Endometrial microvascular endothelial cells (primary cell): ENCODE measurements around the gene CSRNP3. TPM values are rescaled to one million over a fixed set of nuclear protein-coding genes. Genes with fewer than 3 reads are reported as not detected.
"Not testable (repeated sequence)": the region's sequence is repeated elsewhere in the genome, so short reads cannot be mapped to it uniquely, and the experiment has no call there.

Experiments
- in situ Hi-C: cut with HindIII; loops from 2 replicates; pipeline ENCODE4 v1.10.0; 2017; ENCODE audit warnings: low sequenced_read_pairs, low pct_unique_long_range_greater_than_20kb; ENCODE audit errors: inconsistent ontology term
- total RNA-seq: library from RNA; depleted of rRNA; stranded (reverse); fragments of >200 nt; gene quantifications from one replicate; pipeline ENCODE4 v1.2.3, GENCODE V29; 2015; ENCODE audit errors: inconsistent ontology term

The CSRNP3 gene
- total RNA-seq, 1 donor from 2014 or later = not detected

GRCh38 chr2:165575044-165575615 lies 105.6 kb downstream of the CSRNP3 start:
- in situ Hi-C loops = no loop called here

- in situ Hi-C loops = no loop called here
These were observed 107.1 kb downstream of the CSRNP3 start for GRCh38 chr2:165576409-165577154.

GRCh38 chr2:165582409-165582808 lies 112.9 kb downstream of the CSRNP3 start:
- in situ Hi-C loops = no loop called here

GRCh38 chr2:165582863-165583506 lies 113.5 kb downstream of the CSRNP3 start:
- in situ Hi-C loops = no loop called here

- in situ Hi-C loops = no loop called here
These were observed 114.7 kb downstream of the CSRNP3 start for GRCh38 chr2:165584126-165584654.

- in situ Hi-C loops = no loop called here
These were observed 116.5 kb downstream of the CSRNP3 start for GRCh38 chr2:165586019-165586418.

- in situ Hi-C loops = no loop called here
These were observed 117.9 kb downstream of the CSRNP3 start for GRCh38 chr2:165587335-165587938.

- in situ Hi-C loops = not testable (repeated sequence)
These were observed 121.5 kb downstream of the CSRNP3 start for GRCh38 chr2:165590999-165591398.

- in situ Hi-C loops = no loop called here
These were observed 123.6 kb downstream of the CSRNP3 start for GRCh38 chr2:165593081-165593480.

GRCh38 chr2:165594231-165594934 lies 124.9 kb downstream of the CSRNP3 start:
- in situ Hi-C loops = no loop called here

- in situ Hi-C loops = no loop called here
These were observed 125.4 kb downstream of the CSRNP3 start for GRCh38 chr2:165594935-165595255.

- in situ Hi-C loops = no loop called here
These were observed 127.3 kb downstream of the CSRNP3 start for GRCh38 chr2:165596788-165597187.

- in situ Hi-C loops = no loop called here
These were observed 131.8 kb downstream of the CSRNP3 start for GRCh38 chr2:165601065-165601830.

- in situ Hi-C loops = no loop called here
These were observed 132.5 kb downstream of the CSRNP3 start for GRCh38 chr2:165601928-165602521.

- in situ Hi-C loops = no loop called here
These were observed 140.2 kb downstream of the CSRNP3 start for GRCh38 chr2:165609672-165610071.

GRCh38 chr2:165610591-165611029 lies 141.1 kb downstream of the CSRNP3 start:
- in situ Hi-C loops = no loop called here

- in situ Hi-C loops = no loop called here
These were observed 148.4 kb downstream of the CSRNP3 start for GRCh38 chr2:165617741-165618481.
